Stromal cell of bone marrow (primary cell): ENCODE results near the gene RYR2.

Source experiments
- DNase-seq: peaks from one replicate; pipeline ENCODE4 v3.0.0-alpha.2; 2012; ENCODE audit warnings: low read depth

Gene RYR2

GRCh38 chr1:237041795-237042525 is at the start of gene RYR2:
TSS of gene RYR2 (plus strand) at chr1:237042184. CDS start at chr1:237042522, 338 bp downstream.
- DNase-seq = no peak

- DNase-seq = no peak
These were observed 49.5 kb upstream of the RYR2 start for GRCh38 chr1:236992449-236992848.

- DNase-seq = no peak
These were observed 47.5 kb upstream of the RYR2 start for GRCh38 chr1:236994450-236994849.

GRCh38 chr1:236997361-236997760 is 44.6 kb upstream of the RYR2 start:
- DNase-seq = no peak

GRCh38 chr1:236997882-236998281 is 44.1 kb upstream of the RYR2 start:
- no peak for DNase-seq

GRCh38 chr1:236998546-236998945 is 43.4 kb upstream of the RYR2 start:
- no peak for DNase-seq

- DNase-seq = no peak
These were observed 41.8 kb upstream of the RYR2 start for GRCh38 chr1:237000191-237000590.

- no peak for DNase-seq
These were observed 38.5 kb upstream of the RYR2 start for GRCh38 chr1:237003516-237003915.

GRCh38 chr1:237004116-237004515 is 37.9 kb upstream of the RYR2 start, which contains the start of gene MT1HL1:
TSS of gene MT1HL1 (minus strand) at chr1:237004441. CDS start at chr1:237004372, 69 bp downstream.
- DNase-seq = no peak

GRCh38 chr1:237005674-237006073 is 36.3 kb upstream of the RYR2 start:
- no peak for DNase-seq

- no peak for DNase-seq
These were observed 34.7 kb upstream of the RYR2 start for GRCh38 chr1:237007147-237007881.

- DNase-seq = no peak
These were observed 32.4 kb upstream of the RYR2 start for GRCh38 chr1:237009611-237010010.

GRCh38 chr1:237011432-237011831 is 30.6 kb upstream of the RYR2 start:
- DNase-seq = no peak

- no peak for DNase-seq
These were observed 29.6 kb upstream of the RYR2 start for GRCh38 chr1:237012361-237012760.

- DNase-seq = no peak
These were observed 29.1 kb upstream of the RYR2 start for GRCh38 chr1:237012788-237013383.

- DNase-seq = no peak
These were observed 28.4 kb upstream of the RYR2 start for GRCh38 chr1:237013608-237014007.

GRCh38 chr1:237016626-237017025 is 25.4 kb upstream of the RYR2 start:
- DNase-seq = no peak

- DNase-seq = no peak
These were observed 23.1 kb upstream of the RYR2 start for GRCh38 chr1:237018896-237019295.

- DNase-seq = no peak
These were observed 16.5 kb upstream of the RYR2 start for GRCh38 chr1:237025358-237026074.

- no peak for DNase-seq
These were observed 12.7 kb upstream of the RYR2 start for GRCh38 chr1:237029240-237029639.

GRCh38 chr1:237029850-237030535 is 12.0 kb upstream of the RYR2 start:
- DNase-seq = no peak

- no peak for DNase-seq
These were observed 10.5 kb upstream of the RYR2 start for GRCh38 chr1:237031480-237031879.
